ENCODE results near the gene MARCHF3.
"Not testable (repeated sequence)": the region's sequence is repeated elsewhere in the genome, so short reads cannot be mapped to it uniquely, and the experiment has no call there.

MARCHF3 gene

GRCh38 chr5:126948011-126948355, 82.4 kb downstream of the MARCHF3 start:
- peaks cover 7% of the 10 kb centered on the region for H3K4me1 ChIP-seq (ENCODE audit: insufficient read depth, low read length, poor library complexity, severe bottlenecking)
- no peak overlapping the region for H3K4me2 ChIP-seq (ENCODE audit: low read depth, low read length, poor library complexity, severe bottlenecking)
- no peak overlapping the region for H2AFZ ChIP-seq (ENCODE audit: low read length)
- no peaks in the 10 kb centered on the region for H3K9me3 ChIP-seq (ENCODE audit: insufficient read depth, low read depth, low read length)
- H3K4me3 ChIP-seq (ENCODE audit: low read length, poor library complexity, severe bottlenecking), result no peak overlapping the region
- H3K36me3 ChIP-seq (ENCODE audit: insufficient read depth, low read length), result no peaks in the 10 kb centered on the region
- no peaks in the 10 kb centered on the region for H3K9me2 ChIP-seq (replicated peaks; ENCODE audit: low read depth, low read length)
- no peaks in the 10 kb centered on the region for H4K20me1 ChIP-seq (ENCODE audit: insufficient read depth, low read length, poor library complexity, severe bottlenecking)
- no peak for TF ChIP-seq CTCF (conservative IDR thresholded peaks at IDR 0.05; ENCODE audit: low read length)
- TF ChIP-seq EZH2phosphoT487 (IDR thresholded peaks at IDR 0.05; ENCODE audit: borderline replicate concordance), result no peak
- no peaks in the 10 kb centered on the region for H3K79me2 ChIP-seq (ENCODE audit: insufficient read depth, low read length)
- no peaks in the 10 kb centered on the region for H3K27me3 ChIP-seq (ENCODE audit: insufficient read depth, low read length, poor library complexity, severe bottlenecking)
- H3F3A ChIP-seq (ENCODE audit: low read depth), result no peaks in the 10 kb centered on the region
- no peak overlapping the region for H3K9ac ChIP-seq (ENCODE audit: low read depth, low read length, poor library complexity, severe bottlenecking)

- peaks cover 7% of the 10 kb centered on the region for H3K4me1 ChIP-seq (ENCODE audit: insufficient read depth, low read length, poor library complexity, severe bottlenecking)
- H3K4me2 ChIP-seq (ENCODE audit: low read depth, low read length, poor library complexity, severe bottlenecking), result no peak overlapping the region
- no peaks in the 10 kb centered on the region for H3K27me3 ChIP-seq (ENCODE audit: insufficient read depth, low read length, poor library complexity, severe bottlenecking)
- TF ChIP-seq CTCF (conservative IDR thresholded peaks at IDR 0.05; ENCODE audit: low read length), result no peak
- TF ChIP-seq EZH2phosphoT487 (IDR thresholded peaks at IDR 0.05; ENCODE audit: borderline replicate concordance), result no peak
- no peaks in the 10 kb centered on the region for H3K79me2 ChIP-seq (ENCODE audit: insufficient read depth, low read length)
- H3K9ac ChIP-seq (ENCODE audit: low read depth, low read length, poor library complexity, severe bottlenecking), result no peak overlapping the region
- H3K9me2 ChIP-seq (replicated peaks; ENCODE audit: low read depth, low read length), result no peaks in the 10 kb centered on the region
- H3F3A ChIP-seq (ENCODE audit: low read depth), result no peaks in the 10 kb centered on the region
- no peak overlapping the region for H3K4me3 ChIP-seq (ENCODE audit: low read length, poor library complexity, severe bottlenecking)
- H3K36me3 ChIP-seq (ENCODE audit: insufficient read depth, low read length), result no peaks in the 10 kb centered on the region
- H4K20me1 ChIP-seq (ENCODE audit: insufficient read depth, low read length, poor library complexity, severe bottlenecking), result no peaks in the 10 kb centered on the region
- H3K9me3 ChIP-seq (ENCODE audit: insufficient read depth, low read depth, low read length), result no peaks in the 10 kb centered on the region
- no peak overlapping the region for H2AFZ ChIP-seq (ENCODE audit: low read length)
These were observed 83.0 kb downstream of the MARCHF3 start for GRCh38 chr5:126947146-126948010.

- H3K4me2 ChIP-seq (ENCODE audit: low read depth, low read length, poor library complexity, severe bottlenecking); H3K9me3 ChIP-seq (ENCODE audit: insufficient read depth, low read depth, low read length); H4K20me1 ChIP-seq (ENCODE audit: insufficient read depth, low read length, poor library complexity, severe bottlenecking); H3K79me2 ChIP-seq (ENCODE audit: insufficient read depth, low read length); H3K36me3 ChIP-seq (ENCODE audit: insufficient read depth, low read length); H3K9ac ChIP-seq (ENCODE audit: low read depth, low read length, poor library complexity, severe bottlenecking); H3F3A ChIP-seq (ENCODE audit: low read depth); H2AFZ ChIP-seq (ENCODE audit: low read length); H3K4me3 ChIP-seq (ENCODE audit: low read length, poor library complexity, severe bottlenecking); H3K9me2 ChIP-seq (replicated peaks; ENCODE audit: low read depth, low read length); H3K27me3 ChIP-seq (ENCODE audit: insufficient read depth, low read length, poor library complexity, severe bottlenecking); H3K4me1 ChIP-seq (ENCODE audit: insufficient read depth, low read length, poor library complexity, severe bottlenecking): not testable (repeated sequence)
These were observed 87.5 kb downstream of the MARCHF3 start for GRCh38 chr5:126942908-126943307.

- H3K9ac ChIP-seq (ENCODE audit: low read depth, low read length, poor library complexity, severe bottlenecking), result no peak overlapping the region
- H4K20me1 ChIP-seq (ENCODE audit: insufficient read depth, low read length, poor library complexity, severe bottlenecking), result no peaks in the 10 kb centered on the region
These were observed 89.0 kb downstream of the MARCHF3 start for GRCh38 chr5:126941403-126941802.

More at GRCh38 chr5:126941403-126941802, 89.0 kb downstream of the MARCHF3 start:
- Histone ChIP-seq H3K9me2 (replicated peaks; ENCODE audit: low read depth, low read length) (no peaks in the 10 kb centered on the region), H3K27me3 (ENCODE audit: insufficient read depth, low read length, poor library complexity, severe bottlenecking) (no peaks in the 10 kb centered on the region), H3K79me2 (ENCODE audit: insufficient read depth, low read length) (no peaks in the 10 kb centered on the region), H3K4me1 (ENCODE audit: insufficient read depth, low read length, poor library complexity, severe bottlenecking) (no peaks in the 10 kb centered on the region), H3K4me2 (ENCODE audit: low read depth, low read length, poor library complexity, severe bottlenecking) (no peak overlapping the region), H3K36me3 (ENCODE audit: insufficient read depth, low read length) (no peaks in the 10 kb centered on the region), H3F3A (ENCODE audit: low read depth) (no peaks in the 10 kb centered on the region), H2AFZ (ENCODE audit: low read length) (no peak overlapping the region), H3K9me3 (ENCODE audit: insufficient read depth, low read depth, low read length) (no peaks in the 10 kb centered on the region), H3K4me3 (ENCODE audit: low read length, poor library complexity, severe bottlenecking) (no peak overlapping the region)
- TF ChIP-seq EZH2phosphoT487 (IDR thresholded peaks at IDR 0.05; ENCODE audit: borderline replicate concordance) (no peak), CTCF (conservative IDR thresholded peaks at IDR 0.05; ENCODE audit: low read length) (no peak)

Data from Loucy (cell line).